Measurements from ENCODE around the gene LMBRD1. TPM values are rescaled to one million over a fixed set of nuclear protein-coding genes. Genes with fewer than 3 reads are reported as not detected.
"Not testable (repeated sequence)": the region's sequence is repeated elsewhere in the genome, so short reads cannot be mapped to it uniquely, and the experiment has no call there.

The LMBRD1 gene
- total and polyA plus RNA-seq, 3 experiments from 2014 or later, result 16.2 to 45.5 (median 17.3) TPM

DNA sequence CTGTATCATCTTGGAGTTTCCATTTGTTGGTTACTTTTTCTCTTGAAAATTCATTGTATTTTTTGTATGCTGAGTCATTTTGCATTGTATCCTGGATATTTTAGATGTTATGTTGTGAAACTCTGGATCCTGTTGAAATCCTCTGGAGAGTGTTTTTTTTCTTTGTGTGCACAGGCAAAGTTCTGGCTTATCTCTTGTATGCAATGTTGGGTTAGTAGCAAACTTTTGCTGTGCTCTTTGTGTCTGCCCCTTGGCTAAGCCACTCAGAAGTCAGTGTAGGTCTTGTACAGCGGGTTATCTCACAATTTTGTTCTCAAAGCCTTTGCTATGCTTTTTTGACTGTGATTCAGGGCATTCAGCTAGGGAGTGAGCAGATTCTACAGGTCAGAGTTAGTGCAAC lies 29.1 kb upstream of the LMBRD1 start:
- Mint-ChIP-seq H3K9me3 (no peaks in the 10 kb centered on the region), H3K27me3 (peaks cover 0 to 7% of the 10 kb centered on the region in 2 donors)
- CTCF ChIA-PET, result no interaction called here

DNA sequence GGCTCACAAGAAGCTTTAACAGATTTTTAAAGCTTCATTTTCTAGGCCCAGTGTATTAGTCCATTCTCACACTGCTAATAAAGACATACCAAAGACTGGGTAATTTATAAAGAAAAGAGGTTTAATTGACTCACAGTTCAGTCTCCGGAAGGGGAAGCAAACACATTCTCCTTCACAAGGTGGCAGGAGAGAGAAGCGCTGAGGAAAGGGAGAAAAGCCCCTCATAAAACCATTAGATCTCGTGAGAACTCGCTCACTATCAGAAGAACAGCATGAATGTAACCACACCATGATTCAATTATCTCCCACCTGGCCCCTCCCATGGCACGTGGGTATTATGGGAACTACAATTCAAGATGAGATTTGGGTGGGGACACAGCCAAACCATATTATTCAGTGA lies 27.5 kb upstream of the LMBRD1 start:
- H3K4me1 Mint-ChIP-seq; H3K27me3 ChIP-seq (ENCODE audit: insufficient read depth, low read length, poor library complexity, severe bottlenecking); H3K36me3 ChIP-seq (ENCODE audit: insufficient read depth, low read length); H3K27ac ChIP-seq (ENCODE audit: low read depth, low read length); H3K4me3 ChIP-seq (ENCODE audit: low read length); DNase-seq; H3K27ac Mint-ChIP-seq; H3K27me3 Mint-ChIP-seq; H3K4me1 ChIP-seq (ENCODE audit: insufficient read depth, low read length); H3K4me3 Mint-ChIP-seq; H3K36me3 Mint-ChIP-seq; H3K9me3 Mint-ChIP-seq; POLR2A ChIA-PET; H3K9me3 ChIP-seq (ENCODE audit: low read length): not testable (repeated sequence)
- CTCF ChIA-PET, result interaction anchor here (1.0 to 2.4 kb wide), 2 partner anchors 27 to 43 kb away, joined by 3 to 6 read pairs; no protein-coding TSS in a partner anchor

More for the DNA sequence above, 29.1 kb upstream of the LMBRD1 start:
- Histone ChIP-seq H3K4me1 (ENCODE audit: insufficient read depth, low read length) (no peaks in the 10 kb centered on the region), H3K27me3 (ENCODE audit: insufficient read depth, low read length, poor library complexity, severe bottlenecking) (no peaks in the 10 kb centered on the region), H3K27ac (ENCODE audit: low read depth, low read length) (no peak overlapping the region), H3K9me3 (ENCODE audit: low read length) (no peaks in the 10 kb centered on the region), H3K4me3 (ENCODE audit: low read length) (no peak overlapping the region), H3K36me3 (ENCODE audit: insufficient read depth, low read length) (no peaks in the 10 kb centered on the region)
- Mint-ChIP-seq H3K27ac (no peak overlapping the region), H3K4me1 (no peaks in the 10 kb centered on the region), H3K36me3 (no peaks in the 10 kb centered on the region), H3K4me3 (no peak overlapping the region)
- no peak for DNase-seq
- POLR2A ChIA-PET, result no interaction called here

DNA sequence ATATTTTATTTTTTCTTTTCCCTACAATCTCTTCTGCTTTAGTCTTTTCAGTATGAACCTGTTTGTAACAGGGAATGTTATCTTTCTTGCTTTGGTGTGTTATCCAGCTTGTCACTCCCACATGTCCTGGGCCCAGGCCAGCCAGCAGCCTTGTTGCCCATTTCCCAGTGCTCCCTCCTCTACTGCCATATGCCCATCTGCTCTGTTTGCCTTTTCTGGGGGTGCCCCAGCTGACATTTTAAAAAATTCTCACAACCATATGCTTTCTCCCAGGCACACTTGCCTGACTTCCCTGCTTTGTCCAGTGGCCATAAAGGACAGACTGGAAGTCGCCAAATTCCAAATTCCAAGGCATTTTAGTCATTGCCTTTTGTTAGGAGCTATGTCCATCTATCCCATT lies 23.6 kb upstream of the LMBRD1 start:
- CTCF ChIA-PET, result interaction anchor here (2.3 kb wide), 1 partner anchor 24 kb away, joined by 9 read pairs; the partner anchor contains the start of gene LMBRD1

DNA sequence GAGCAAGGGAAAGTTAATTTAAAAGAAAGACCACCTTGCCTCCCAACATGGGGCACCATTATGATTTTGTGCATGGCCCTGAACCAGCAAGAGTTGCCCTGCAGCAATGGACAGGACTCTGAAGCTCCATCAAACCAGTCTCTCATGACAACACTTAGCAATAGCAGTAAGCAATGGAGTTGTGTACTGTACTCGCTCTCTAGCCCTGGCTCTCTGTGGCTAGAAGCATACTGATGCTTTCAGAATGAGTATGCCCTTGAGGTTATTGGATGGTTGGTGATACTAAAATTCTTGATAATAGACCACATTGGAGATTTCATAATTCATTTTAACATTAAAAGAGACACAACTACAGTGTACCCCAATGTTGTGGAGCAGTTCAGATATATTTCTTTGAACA lies 23.2 kb upstream of the LMBRD1 start:
- ChIA-PET CTCF (interaction anchor here (2.3 kb wide), 1 partner anchor 23 kb away, joined by 9 read pairs; the partner anchor contains the start of gene LMBRD1), POLR2A (no interaction called here)

More for the DNA sequence above, 23.6 kb upstream of the LMBRD1 start:
- no peaks in the 10 kb centered on the region for H3K9me3 Mint-ChIP-seq
- POLR2A ChIA-PET, result no interaction called here
- H3K4me1 ChIP-seq (ENCODE audit: insufficient read depth, low read length), result peaks cover 17% of the 10 kb centered on the region
- H3K36me3 ChIP-seq (ENCODE audit: insufficient read depth, low read length), result no peaks in the 10 kb centered on the region
- no peak for DNase-seq
- no peaks in the 10 kb centered on the region for H3K9me3 ChIP-seq (ENCODE audit: low read length)
- H3K27ac Mint-ChIP-seq, result no peak overlapping the region
- H3K27ac ChIP-seq (ENCODE audit: low read depth, low read length), result no peak overlapping the region
- H3K27me3 Mint-ChIP-seq, result peaks cover 0 to 7% of the 10 kb centered on the region in 2 donors
- no peak overlapping the region for H3K4me3 ChIP-seq (ENCODE audit: low read length)
- no peaks in the 10 kb centered on the region for H3K27me3 ChIP-seq (ENCODE audit: insufficient read depth, low read length, poor library complexity, severe bottlenecking)
- H3K36me3 Mint-ChIP-seq, result peaks cover 0 to 8% (median 3%) of the 10 kb centered on the region in 3 donors
- peaks cover 15 to 20% (median 17%) of the 10 kb centered on the region in 3 donors for H3K4me1 Mint-ChIP-seq
- H3K4me3 Mint-ChIP-seq, result no peak overlapping the region

DNA sequence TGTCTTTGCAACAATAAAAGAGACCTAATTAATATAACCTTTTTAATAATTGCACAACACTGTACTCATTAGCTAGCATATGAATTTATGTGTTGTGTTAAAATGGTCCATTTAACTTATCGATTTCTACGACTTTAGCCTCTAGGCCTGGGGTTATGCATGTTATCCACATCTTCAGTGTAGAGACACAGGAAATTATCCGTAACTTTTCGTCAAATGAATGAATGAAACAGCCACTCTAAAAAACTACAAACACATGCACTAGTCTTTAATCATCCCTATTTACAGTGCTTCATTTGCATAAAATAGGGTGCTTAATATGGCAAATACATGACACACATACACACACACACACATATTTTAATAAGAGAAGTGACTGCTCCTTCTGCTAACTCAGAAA lies 22.3 kb upstream of the LMBRD1 start:
- Mint-ChIP-seq H3K4me3 (no peak overlapping the region), H3K27ac (no peak overlapping the region), H3K36me3 (peaks cover 0 to 8% (median 3%) of the 10 kb centered on the region in 3 donors), H3K27me3 (peaks cover 0 to 4% of the 10 kb centered on the region in 2 donors), H3K4me1 (peaks cover 26 to 31% (median 27%) of the 10 kb centered on the region in 3 donors), H3K9me3 (no peaks in the 10 kb centered on the region)
- no peaks in the 10 kb centered on the region for H3K27me3 ChIP-seq (ENCODE audit: insufficient read depth, low read length, poor library complexity, severe bottlenecking)
- no peak overlapping the region for H3K27ac ChIP-seq (ENCODE audit: low read depth, low read length)
- H3K4me1 ChIP-seq (ENCODE audit: insufficient read depth, low read length), result peaks cover 27% of the 10 kb centered on the region
- no peaks in the 10 kb centered on the region for H3K9me3 ChIP-seq (ENCODE audit: low read length)
- no peaks in the 10 kb centered on the region for H3K36me3 ChIP-seq (ENCODE audit: insufficient read depth, low read length)
- CTCF ChIA-PET, result interaction anchor here (2.3 kb wide), 1 partner anchor 22 kb away, joined by 9 read pairs; the partner anchor contains the start of gene LMBRD1
- no peak overlapping the region for H3K4me3 ChIP-seq (ENCODE audit: low read length)
- POLR2A ChIA-PET, result interaction anchor here (0.6 kb wide), 1 partner anchor 21 kb away, joined by 3 read pairs; no protein-coding TSS in a partner anchor
- no peak for DNase-seq

More for the DNA sequence above, 23.2 kb upstream of the LMBRD1 start:
- Mint-ChIP-seq H3K4me3 (no peak overlapping the region), H3K27me3 (peaks cover 0 to 7% of the 10 kb centered on the region in 2 donors), H3K36me3 (peaks cover 0 to 8% (median 3%) of the 10 kb centered on the region in 3 donors), H3K4me1 (peaks cover 19 to 25% (median 21%) of the 10 kb centered on the region in 3 donors), H3K9me3 (no peaks in the 10 kb centered on the region), H3K27ac (no peak overlapping the region)
- Histone ChIP-seq H3K4me1 (ENCODE audit: insufficient read depth, low read length) (peaks cover 21% of the 10 kb centered on the region), H3K27me3 (ENCODE audit: insufficient read depth, low read length, poor library complexity, severe bottlenecking) (no peaks in the 10 kb centered on the region), H3K27ac (ENCODE audit: low read depth, low read length) (no peak overlapping the region), H3K4me3 (ENCODE audit: low read length) (no peak overlapping the region), H3K36me3 (ENCODE audit: insufficient read depth, low read length) (no peaks in the 10 kb centered on the region), H3K9me3 (ENCODE audit: low read length) (no peaks in the 10 kb centered on the region)
- DNase-seq, result no peak

DNA sequence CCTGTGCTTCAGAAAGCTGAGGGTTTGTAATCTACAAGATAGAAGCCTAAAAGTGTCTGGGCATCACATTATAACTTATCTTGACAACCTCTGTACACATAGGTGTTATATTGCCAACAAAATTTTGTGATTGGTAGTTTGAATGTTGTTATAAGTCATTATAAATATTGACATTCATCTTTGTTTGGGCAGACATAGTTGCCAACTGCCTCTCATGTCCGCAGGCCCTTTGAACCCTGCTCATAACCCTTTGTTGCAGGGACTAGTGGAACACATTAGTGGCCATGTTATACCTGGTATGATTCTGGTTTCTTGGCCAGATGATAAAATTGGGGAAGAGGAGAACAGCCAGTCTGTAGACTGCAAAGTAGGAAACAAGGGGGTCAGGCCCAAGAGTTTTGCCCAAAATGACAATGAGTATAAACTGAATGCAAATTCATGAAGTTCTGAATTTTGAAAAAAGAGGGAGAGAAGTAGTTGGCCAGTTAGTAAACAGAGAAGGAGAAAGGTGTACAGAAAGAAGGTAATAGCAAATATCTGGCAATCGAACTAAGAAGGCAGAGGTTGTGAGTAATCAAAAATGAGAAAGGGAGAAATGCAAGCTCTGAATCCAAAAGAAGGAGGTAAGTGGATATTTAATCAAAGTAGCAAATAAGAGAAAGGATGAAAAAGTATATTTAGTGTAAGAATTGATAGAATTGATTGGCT lies 21.6 kb upstream of the LMBRD1 start:
- Mint-ChIP-seq H3K4me1 (peaks cover 33 to 39% (median 34%) of the 10 kb centered on the region in 3 donors), H3K27me3 (peaks cover 0 to 3% of the 10 kb centered on the region in 2 donors), H3K9me3 (no peaks in the 10 kb centered on the region), H3K36me3 (peaks cover 0 to 8% (median 3%) of the 10 kb centered on the region in 3 donors), H3K4me3 (no peak overlapping the region), H3K27ac (no peak overlapping the region)
- H3K36me3 ChIP-seq (ENCODE audit: insufficient read depth, low read length), result no peaks in the 10 kb centered on the region
- H3K27ac ChIP-seq (ENCODE audit: low read depth, low read length), result no peak overlapping the region
- no peak overlapping the region for H3K4me3 ChIP-seq (ENCODE audit: low read length)
- POLR2A ChIA-PET, result no interaction called here
- no peaks in the 10 kb centered on the region for H3K27me3 ChIP-seq (ENCODE audit: insufficient read depth, low read length, poor library complexity, severe bottlenecking)
- no peaks in the 10 kb centered on the region for H3K9me3 ChIP-seq (ENCODE audit: low read length)
- DNase-seq, result no peak
- H3K4me1 ChIP-seq (ENCODE audit: insufficient read depth, low read length), result peaks cover 34% of the 10 kb centered on the region
- CTCF ChIA-PET, result interaction anchor here (2.3 kb wide), 1 partner anchor 21 kb away, joined by 9 read pairs; the partner anchor contains the start of gene LMBRD1

DNA sequence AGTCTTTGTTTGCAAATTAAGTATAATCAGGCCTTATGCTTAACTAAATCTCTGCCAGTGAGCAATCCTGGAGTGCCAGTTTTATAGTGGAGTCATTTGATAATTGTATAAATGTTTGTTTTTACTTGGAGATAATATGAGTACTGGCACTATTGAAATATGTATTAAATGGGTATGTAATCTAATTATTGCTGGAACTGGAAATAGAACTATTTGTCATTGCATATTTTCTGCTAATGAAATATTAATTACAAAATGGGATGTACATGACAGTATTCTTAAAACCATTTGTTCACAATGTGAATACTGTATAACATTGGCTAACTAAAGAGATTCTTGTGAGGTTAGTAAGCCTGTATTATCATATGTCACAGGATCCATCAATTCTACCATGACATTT lies 20.5 kb upstream of the LMBRD1 start:
- H3K27ac Mint-ChIP-seq, result peak overlapping the region in 2 of 8 donors; percentile 17 to 20
- H3K9me3 Mint-ChIP-seq, result no peaks in the 10 kb centered on the region
- Histone ChIP-seq H3K9me3 (ENCODE audit: low read length) (no peaks in the 10 kb centered on the region), H3K27me3 (ENCODE audit: insufficient read depth, low read length, poor library complexity, severe bottlenecking) (no peaks in the 10 kb centered on the region), H3K4me1 (ENCODE audit: insufficient read depth, low read length) (peaks cover 44% of the 10 kb centered on the region), H3K36me3 (ENCODE audit: insufficient read depth, low read length) (no peaks in the 10 kb centered on the region), H3K4me3 (ENCODE audit: low read length) (no peak overlapping the region), H3K27ac (ENCODE audit: low read depth, low read length) (no peak overlapping the region)
- H3K4me3 Mint-ChIP-seq, result no peak overlapping the region
- peaks cover 0 to 8% (median 3%) of the 10 kb centered on the region in 3 donors for H3K36me3 Mint-ChIP-seq
- peaks cover 0 to 3% of the 10 kb centered on the region in 2 donors for H3K27me3 Mint-ChIP-seq
- POLR2A ChIA-PET, result no interaction called here
- peaks cover 43 to 49% (median 43%) of the 10 kb centered on the region in 3 donors for H3K4me1 Mint-ChIP-seq
- CTCF ChIA-PET, result interaction anchor here (1.2 to 1.6 kb wide), 2 partner anchors 17 to 18 kb away, joined by 4 to 5 read pairs; no protein-coding TSS in a partner anchor
- no peak for DNase-seq

DNA sequence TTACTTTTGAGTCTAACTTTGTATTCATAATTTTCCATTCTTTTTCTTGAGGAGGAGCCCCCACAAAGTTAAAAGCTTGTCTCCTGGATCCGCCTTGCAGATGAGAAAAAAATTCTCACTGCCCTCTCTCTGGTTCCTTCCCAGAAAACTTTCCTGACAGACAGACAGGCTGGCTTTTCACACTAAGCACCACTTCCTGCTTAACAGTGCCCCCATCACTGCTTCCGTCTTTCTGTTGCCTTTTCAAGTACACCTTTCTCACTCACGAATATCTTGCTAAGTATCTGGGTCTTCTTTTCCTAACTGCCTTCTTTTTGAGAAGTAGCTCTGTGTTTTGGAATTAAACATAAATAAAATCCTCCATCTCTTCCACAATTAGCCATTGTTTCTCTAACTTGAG lies 19.8 kb upstream of the LMBRD1 start:
- peak overlapping the region; percentile 33 for H3K4me3 ChIP-seq (ENCODE audit: low read length)
- H3K9me3 ChIP-seq (ENCODE audit: low read length), result no peaks in the 10 kb centered on the region
- peak overlapping the region; percentile 73 to 97 (median 94) for H3K27ac Mint-ChIP-seq
- no peak overlapping the region for H3K27ac ChIP-seq (ENCODE audit: low read depth, low read length)
- H3K36me3 Mint-ChIP-seq, result peaks cover 0 to 8% (median 3%) of the 10 kb centered on the region in 3 donors
- peaks cover 43 to 55% (median 48%) of the 10 kb centered on the region in 3 donors for H3K4me1 Mint-ChIP-seq
- no peaks in the 10 kb centered on the region for H3K9me3 Mint-ChIP-seq
- POLR2A ChIA-PET, result interaction anchor here (2.2 kb wide), 1 partner anchor 20 kb away, joined by 8 read pairs; the partner anchor contains the start of gene LMBRD1
- peak in 3 of 5 donors; percentile 21 to 46 (median 44) for DNase-seq
- H3K27me3 ChIP-seq (ENCODE audit: insufficient read depth, low read length, poor library complexity, severe bottlenecking), result no peaks in the 10 kb centered on the region
- H3K27me3 Mint-ChIP-seq, result no peaks in the 10 kb centered on the region
- H3K4me1 ChIP-seq (ENCODE audit: insufficient read depth, low read length), result peaks cover 48% of the 10 kb centered on the region
- H3K36me3 ChIP-seq (ENCODE audit: insufficient read depth, low read length), result no peaks in the 10 kb centered on the region
- CTCF ChIA-PET, result interaction anchor here (1.2 to 2.1 kb wide), 3 partner anchors 16 to 20 kb away, joined by 4 to 17 read pairs (median 5); partner anchors contain the start of gene LMBRD1
- peak overlapping the region; percentile 9 to 87 (median 86) for H3K4me3 Mint-ChIP-seq
